Measurements from ENCODE around the gene HIGD1B.

DNA sequence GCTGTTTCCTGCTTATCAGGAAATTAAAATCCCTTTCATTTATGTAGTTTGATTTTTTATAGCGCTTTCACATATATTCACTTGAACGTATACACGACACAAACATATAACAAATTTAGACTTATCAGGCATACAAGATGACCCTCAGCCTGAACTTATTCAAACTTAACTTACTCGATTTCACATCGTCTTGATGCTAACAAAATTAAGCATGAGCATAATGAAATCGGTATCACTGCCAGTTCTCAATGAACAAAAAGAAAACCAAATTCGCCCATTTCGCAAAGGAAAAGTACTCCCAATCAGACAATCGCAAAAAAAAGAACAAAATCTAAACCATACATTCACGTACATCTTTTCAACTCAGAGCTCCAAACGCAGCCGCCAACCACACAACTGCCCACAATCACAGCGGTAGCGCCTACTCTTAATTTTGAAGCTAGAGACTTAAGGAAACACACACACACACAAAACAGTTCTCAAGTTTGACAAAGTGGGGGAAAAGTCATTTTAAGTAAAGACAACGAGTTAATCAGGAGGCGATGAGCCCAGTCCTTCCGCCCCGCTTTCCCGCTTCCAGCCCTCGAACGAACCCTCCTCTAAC lies 18.7 kb upstream of the HIGD1B start:
- TF ChIP-seq CTCF (IDR thresholded peaks at IDR 0.05 in 2 of 3, conservative IDR thresholded peaks at IDR 0.05 in 1 of 3; ENCODE audit: borderline replicate concordance in 1 of 3, insufficient read depth in 1 of 3, low read depth in 2 of 3, low read length in 2 of 3) (no peak), POLR2A (IDR thresholded peaks at IDR 0.05; ENCODE audit: borderline replicate concordance, extremely low read depth, insufficient read depth, insufficient read length) (no peak), EZH2 (IDR thresholded peaks at IDR 0.05) (no peak), CEBPB (IDR thresholded peaks at IDR 0.05; ENCODE audit: low read depth) (no peak), EGR1 (IDR thresholded peaks at IDR 0.05; ENCODE audit: low read depth) (no peak)
- TF ChIP-seq, protein P1, sequence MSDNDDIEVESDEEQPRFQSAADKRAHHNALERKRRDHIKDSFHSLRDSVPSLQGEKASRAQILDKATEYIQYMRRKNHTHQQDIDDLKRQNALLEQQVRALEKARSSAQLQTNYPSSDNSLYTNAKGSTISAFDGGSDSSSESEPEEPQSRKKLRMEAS (IDR thresholded peaks at IDR 0.05), result no peak

Measured in HCT116 (cell line).